CD4-positive, alpha-beta T cell treated with Interferon alpha-2 for 1 hour (primary cell): ENCODE measurements around the gene RAPGEFL1.
"Not testable (repeated sequence)": the region's sequence is repeated elsewhere in the genome, so short reads cannot be mapped to it uniquely, and the experiment has no call there.

Source experiments
- DNase-seq, 2 donors: peaks; one replicate each; pipeline ENCODE4 v3.0.0-alpha.2; 2020 to 2022

The RAPGEFL1 gene, protein sequence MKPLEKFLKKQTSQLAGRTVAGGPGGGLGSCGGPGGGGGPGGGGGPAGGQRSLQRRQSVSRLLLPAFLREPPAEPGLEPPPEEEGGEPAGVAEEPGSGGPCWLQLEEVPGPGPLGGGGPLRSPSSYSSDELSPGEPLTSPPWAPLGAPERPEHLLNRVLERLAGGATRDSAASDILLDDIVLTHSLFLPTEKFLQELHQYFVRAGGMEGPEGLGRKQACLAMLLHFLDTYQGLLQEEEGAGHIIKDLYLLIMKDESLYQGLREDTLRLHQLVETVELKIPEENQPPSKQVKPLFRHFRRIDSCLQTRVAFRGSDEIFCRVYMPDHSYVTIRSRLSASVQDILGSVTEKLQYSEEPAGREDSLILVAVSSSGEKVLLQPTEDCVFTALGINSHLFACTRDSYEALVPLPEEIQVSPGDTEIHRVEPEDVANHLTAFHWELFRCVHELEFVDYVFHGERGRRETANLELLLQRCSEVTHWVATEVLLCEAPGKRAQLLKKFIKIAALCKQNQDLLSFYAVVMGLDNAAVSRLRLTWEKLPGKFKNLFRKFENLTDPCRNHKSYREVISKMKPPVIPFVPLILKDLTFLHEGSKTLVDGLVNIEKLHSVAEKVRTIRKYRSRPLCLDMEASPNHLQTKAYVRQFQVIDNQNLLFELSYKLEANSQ

GRCh38 chr17:40177275-40177874, at the start of gene RAPGEFL1:
TSS of gene RAPGEFL1 (plus strand) at chr17:40177470. CDS start at chr17:40177862, 392 bp downstream.
- peak; percentile 83 to 89 for DNase-seq

GRCh38 chr17:40129498-40129897, 47.8 kb upstream of the RAPGEFL1 start:
- DNase-seq: no peak

DNA sequence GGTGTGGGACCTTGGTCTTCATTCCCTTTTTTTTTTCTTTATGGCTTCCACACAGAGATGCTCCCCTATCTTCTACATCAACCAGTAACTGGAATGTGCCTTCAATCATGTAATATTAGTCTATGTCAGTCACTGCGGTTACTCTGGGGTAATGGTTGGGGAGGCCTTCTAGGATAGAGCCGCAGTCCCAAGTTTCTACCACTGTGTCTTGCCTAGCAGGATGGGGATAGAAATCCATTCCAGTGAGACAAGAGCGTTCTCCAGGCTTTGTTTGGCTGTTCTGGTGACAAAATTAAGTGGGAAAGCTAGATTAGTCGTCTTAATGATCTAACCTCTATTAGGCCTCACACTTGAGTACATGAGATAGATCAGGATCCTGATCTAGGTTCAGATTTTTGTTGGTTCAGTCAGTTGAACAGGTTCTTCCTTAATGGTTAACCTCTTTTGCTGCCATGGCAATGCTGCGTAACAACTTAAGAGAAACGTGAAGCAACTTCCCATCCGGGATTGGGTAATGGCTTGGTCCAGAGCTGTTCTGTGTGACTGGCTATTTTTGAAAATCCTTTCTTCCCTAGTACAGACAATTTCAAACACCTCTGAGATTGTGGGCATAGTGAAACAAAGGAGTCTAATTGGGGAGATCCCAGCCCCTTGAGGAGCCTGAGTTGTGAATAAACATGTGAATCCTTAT, 46.8 kb upstream of the RAPGEFL1 start:
- peak in 1 of 2 donors; percentile 51 for DNase-seq

GRCh38 chr17:40134184-40134583, 43.1 kb upstream of the RAPGEFL1 start:
- no peak for DNase-seq

GRCh38 chr17:40135817-40136216, 41.5 kb upstream of the RAPGEFL1 start:
- DNase-seq: peak in 1 of 2 donors; percentile 14

- no peak for DNase-seq
These were observed 37.7 kb upstream of the RAPGEFL1 start for GRCh38 chr17:40139566-40140058.

GRCh38 chr17:40143166-40143565, 34.1 kb upstream of the RAPGEFL1 start:
- not testable (repeated sequence) for DNase-seq

DNA sequence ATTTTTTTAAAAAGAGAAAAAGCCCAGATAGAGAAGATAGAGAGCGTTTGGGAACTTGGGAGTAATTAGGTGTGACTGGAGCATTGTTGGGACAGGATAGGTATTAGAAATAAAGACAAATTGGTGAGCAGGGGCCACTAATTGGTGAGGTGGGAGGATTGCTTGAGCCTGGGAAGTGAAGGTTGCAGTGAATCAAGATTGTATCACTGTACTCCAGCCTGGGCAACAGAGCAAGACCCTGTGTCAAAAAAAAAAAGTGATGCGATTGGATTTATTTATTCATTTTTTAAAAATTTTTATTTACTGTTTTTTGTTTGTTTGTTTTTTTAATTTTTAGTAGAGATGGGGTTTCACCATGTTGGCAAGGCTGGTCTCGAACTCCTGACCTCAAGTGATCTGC, 31.8 kb upstream of the RAPGEFL1 start:
- no peak for DNase-seq

- no peak for DNase-seq
These were observed 28.7 kb upstream of the RAPGEFL1 start for GRCh38 chr17:40148527-40148926.

DNA sequence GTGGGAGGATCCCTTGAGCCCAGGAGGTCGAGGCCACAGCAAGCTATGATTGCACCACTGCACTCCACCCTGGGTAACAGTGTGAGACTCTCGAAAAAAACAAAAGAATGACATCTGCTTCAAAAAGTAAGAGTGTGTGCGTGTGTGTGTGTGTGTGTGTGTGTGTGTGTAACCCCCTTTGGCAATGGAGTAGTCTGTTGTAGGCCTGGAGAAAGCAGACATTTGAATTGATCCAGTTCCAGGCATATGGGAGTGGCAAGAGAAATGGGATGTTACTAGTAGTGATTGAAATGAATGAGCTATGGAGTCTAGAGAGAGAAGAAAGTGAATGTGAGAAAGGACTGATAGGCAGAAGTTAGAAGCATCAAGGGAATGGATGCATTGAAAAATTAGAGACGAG, 27.0 kb upstream of the RAPGEFL1 start:
- no peak for DNase-seq

DNA sequence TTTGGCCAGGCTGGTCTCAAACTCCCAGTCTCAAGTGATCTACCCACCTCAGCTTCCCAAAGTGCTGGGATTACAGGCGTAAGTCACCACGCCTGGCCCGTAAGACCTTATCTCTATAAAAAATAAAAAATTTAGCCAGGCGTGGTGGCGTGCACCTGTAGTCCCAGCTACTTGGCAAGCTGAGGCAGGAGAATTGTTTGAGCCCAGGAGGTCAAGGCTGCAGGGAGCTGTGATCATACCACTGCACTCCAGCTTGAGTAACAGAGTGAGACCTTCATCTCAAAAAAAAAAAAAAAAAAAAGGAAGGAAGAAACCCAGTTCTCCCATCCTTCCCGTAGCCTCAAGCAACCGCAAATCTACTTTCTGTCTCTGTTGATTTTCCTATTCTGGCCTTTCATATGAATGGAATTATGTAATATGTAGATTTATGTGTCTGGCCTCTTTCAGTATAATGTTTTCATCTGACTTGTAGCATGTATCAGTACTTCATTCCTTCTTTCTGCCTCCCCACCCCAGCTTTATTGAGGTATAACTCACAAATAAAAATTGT, 25.8 kb upstream of the RAPGEFL1 start:
- no peak for DNase-seq

DNA sequence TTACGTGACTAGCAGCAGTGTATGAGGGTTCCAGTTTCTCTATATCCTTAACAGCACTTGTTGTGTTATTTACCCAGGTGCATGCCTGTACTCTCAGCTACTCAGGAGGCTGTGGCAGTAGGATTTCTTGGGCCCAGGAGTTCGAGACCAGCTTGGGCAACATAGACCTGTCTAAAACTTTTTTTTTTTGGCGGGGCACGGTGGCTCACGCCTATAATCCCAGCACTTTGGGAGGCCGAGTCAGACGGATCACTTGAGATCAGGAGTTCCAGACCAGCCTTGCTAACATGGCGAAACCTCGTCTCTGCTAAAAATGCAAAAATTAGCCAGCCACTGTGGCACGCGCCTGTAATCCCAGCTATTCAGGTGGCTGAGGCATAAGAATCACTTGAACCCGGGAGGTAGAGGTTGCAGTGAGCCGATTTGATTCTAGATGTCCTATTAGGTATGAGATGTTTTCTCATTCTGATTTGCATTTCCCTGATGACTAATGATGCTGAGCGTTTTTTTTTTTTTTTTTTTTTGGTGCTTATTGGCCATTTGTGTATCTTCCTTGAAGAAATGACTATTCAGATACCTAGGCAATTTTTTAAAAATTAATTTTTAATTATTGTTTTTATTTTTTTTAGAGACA, 23.6 kb upstream of the RAPGEFL1 start:
- DNase-seq: no peak

- DNase-seq: no peak
These were observed 19.3 kb upstream of the RAPGEFL1 start for GRCh38 chr17:40157973-40158372.

- DNase-seq: no peak
These were observed 18.7 kb upstream of the RAPGEFL1 start for GRCh38 chr17:40158438-40159013.

- DNase-seq: no peak
These were observed 17.8 kb upstream of the RAPGEFL1 start for GRCh38 chr17:40159456-40159855.

DNA sequence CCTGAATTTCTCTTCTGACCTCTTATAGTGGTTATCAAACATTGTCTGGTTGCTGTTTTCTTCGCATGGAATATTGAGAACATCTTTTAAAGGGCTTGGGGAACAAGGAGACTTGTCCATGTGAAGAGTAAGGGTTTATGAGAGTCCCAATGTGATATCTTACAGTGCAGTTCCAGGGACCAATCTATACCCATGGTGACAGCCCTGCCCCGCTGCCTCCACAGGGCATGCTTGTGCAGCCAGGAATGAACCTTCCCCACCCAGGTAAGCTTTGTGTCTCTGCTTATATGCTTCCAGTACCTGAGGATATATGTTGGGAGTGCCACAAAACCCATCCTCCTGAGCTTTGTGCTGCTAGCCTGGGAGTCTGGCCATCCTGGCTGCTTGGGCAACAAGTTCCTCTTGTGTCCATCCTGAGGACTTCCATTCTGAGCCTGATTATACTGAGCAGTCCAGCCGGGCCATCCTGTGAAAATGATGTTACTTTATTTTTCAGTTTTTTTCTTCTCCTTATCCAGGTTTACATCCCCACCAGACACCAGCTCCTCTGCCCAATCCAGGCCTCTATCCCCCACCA, 9.5 kb upstream of the RAPGEFL1 start:
- DNase-seq: no peak

DNA sequence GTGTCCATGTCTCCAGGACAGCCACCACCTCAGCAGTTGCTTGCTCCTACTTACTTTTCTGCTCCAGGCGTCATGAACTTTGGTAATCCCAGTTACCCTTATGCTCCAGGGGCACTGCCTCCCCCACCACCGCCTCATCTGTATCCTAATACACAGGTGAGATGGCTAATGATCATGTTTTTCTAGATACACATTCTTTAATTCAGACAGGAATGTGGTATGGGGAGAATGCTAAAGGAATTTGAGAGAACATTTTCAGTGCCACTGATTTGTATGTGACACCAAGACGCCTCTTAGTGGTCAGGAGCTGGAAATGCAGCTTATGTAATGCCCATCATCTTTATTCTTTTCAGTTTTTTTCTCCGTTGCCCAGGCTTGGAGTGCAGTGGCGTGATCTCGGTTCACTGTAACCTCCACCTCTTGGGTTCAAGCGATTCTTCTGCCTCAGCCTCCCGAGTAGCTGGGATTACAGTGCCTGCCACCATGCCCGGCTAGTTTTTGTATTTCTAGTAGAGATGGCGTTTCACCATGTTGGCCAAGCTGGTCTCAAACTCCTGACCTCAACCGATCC, 8.9 kb upstream of the RAPGEFL1 start:
- DNase-seq: peak; percentile 51 to 76

GRCh38 chr17:40170325-40170724, 6.9 kb upstream of the RAPGEFL1 start:
- DNase-seq: no peak

GRCh38 chr17:40171750-40172149, 5.5 kb upstream of the RAPGEFL1 start:
- DNase-seq: no peak

- DNase-seq: no peak
These were observed 4.0 kb upstream of the RAPGEFL1 start for GRCh38 chr17:40173091-40173777.

- no peak for DNase-seq
These were observed 3.5 kb upstream of the RAPGEFL1 start for GRCh38 chr17:40173778-40174135.
